Panc1 (cell line): Measurements from ENCODE around the gene BLNK.

ENCODE experiments used
- CTCF ChIP-seq: fragments of 450-650 bp; IDR thresholded peaks from 2 replicates; pipeline ENCODE4 v1.5.1; 2017; ENCODE audit warnings: mild to moderate bottlenecking
- POLR2AphosphoS5 ChIP-seq: IDR thresholded peaks from 2 replicates; pipeline ENCODE4 v1.6.1; 2012; ENCODE audit warnings: mild to moderate bottlenecking, low read depth, low read length, moderate library complexity
- REST ChIP-seq, 2 experiments: IDR thresholded peaks; 2 replicates each; pipeline ENCODE4 v1.6.1; 2011 to 2012; ENCODE audit warnings: low read depth in 2 of 2, control low read depth in 1 of 2, low read length in 1 of 2, mild to moderate bottlenecking in 1 of 2, moderate library complexity in 1 of 2; ENCODE audit not compliant: insufficient read depth in 1 of 2
- SIN3A ChIP-seq: IDR thresholded peaks from 2 replicates; pipeline ENCODE4 v1.6.1; 2012; ENCODE audit warnings: low read depth, mild to moderate bottlenecking, low read length, moderate library complexity, borderline replicate concordance; ENCODE audit not compliant: insufficient read depth

- no peak for TF ChIP-seq CTCF
- TF ChIP-seq SIN3A, result no peak
- TF ChIP-seq REST (IDR thresholded peaks at IDR 0.05; ENCODE audit: insufficient read depth in 1 of 2, low read depth in 2 of 2, low read length in 1 of 2), result no peak
- no peak for TF ChIP-seq POLR2AphosphoS5
Observed at GRCh38 chr10:96188421-96188820, 82.9 kb downstream of the BLNK start.
